SK-N-SH treated with all-trans-retinoic acid at 6 μM for 48 hours (cell line): Measurements from ENCODE around the gene OASL.

ENCODE experiments used
- ATAC-seq: fragments of 200-7000 bp; cut with Tn5 transposase; 3 replicates; pipeline ENCODE4 v1.9.1; 2020; ENCODE audit warnings: mild to moderate bottlenecking, moderate library complexity
- ARNTL ChIP-seq: fragments of 450-650 bp; formaldehyde crosslinking; IDR thresholded peaks from 2 replicates; pipeline ENCODE4 v1.5.0; 2020; ENCODE audit warnings: low read depth, mild to moderate bottlenecking, moderate library complexity, borderline replicate concordance
- BACH2 ChIP-seq: fragments of 250-450 bp; sonication (Bioruptor Pico); IDR thresholded peaks from 2 replicates; pipeline ENCODE4 v1.9.0; 2021; ENCODE audit warnings: mild to moderate bottlenecking, borderline replicate concordance
- CREB5 ChIP-seq: fragments of 250-450 bp; sonication (Bioruptor Pico); IDR thresholded peaks from 2 replicates; pipeline ENCODE4 v1.5.1; 2020; ENCODE audit warnings: low read depth, mild to moderate bottlenecking, moderate library complexity
- CSDC2 ChIP-seq: fragments of 250-450 bp; sonication (Bioruptor Pico); IDR thresholded peaks from 2 replicates; pipeline ENCODE4 v1.5.0; 2020; ENCODE audit warnings: mild to moderate bottlenecking, moderate library complexity
- CSRNP3 ChIP-seq: fragments of 250-450 bp; sonication (Bioruptor Pico); IDR thresholded peaks from 2 replicates; pipeline ENCODE4 v1.5.1; 2021; ENCODE audit warnings: mild to moderate bottlenecking, moderate library complexity
- ESRRG ChIP-seq: fragments of 250-450 bp; sonication (Bioruptor Pico); IDR thresholded peaks from 2 replicates; pipeline ENCODE4 v1.6.1; 2021; ENCODE audit warnings: mild to moderate bottlenecking
- GLIS3 ChIP-seq: fragments of 250-450 bp; sonication (Bioruptor Pico); IDR thresholded peaks from 2 replicates; pipeline ENCODE4 v1.5.0; 2020; ENCODE audit warnings: mild to moderate bottlenecking, moderate library complexity
- ISL1 ChIP-seq: fragments of 250-450 bp; sonication (Bioruptor Pico); IDR thresholded peaks from 2 replicates; pipeline ENCODE4 v2.1.2; 2022; ENCODE audit warnings: mild to moderate bottlenecking, moderate library complexity
- OSR1 ChIP-seq: fragments of 250-450 bp; sonication (Bioruptor Pico); IDR thresholded peaks from 2 replicates; pipeline ENCODE4 v1.8.0; 2022; ENCODE audit warnings: moderate library complexity, mild to moderate bottlenecking, inconsistent platforms
- PATZ1 ChIP-seq: fragments of 250-450 bp; sonication (Bioruptor Pico); IDR thresholded peaks from 2 replicates; pipeline ENCODE4 v1.8.0; 2020; ENCODE audit warnings: mild to moderate bottlenecking, moderate library complexity, borderline replicate concordance
- POU6F1 ChIP-seq: fragments of 250-450 bp; sonication (Bioruptor Pico); IDR thresholded peaks from 2 replicates; pipeline ENCODE4 v1.8.0; 2021; ENCODE audit warnings: low read depth, mild to moderate bottlenecking, moderate library complexity, borderline replicate concordance
- SNAI2 ChIP-seq: fragments of 250-450 bp; sonication (Bioruptor Pico); IDR thresholded peaks from 2 replicates; pipeline ENCODE4 v1.5.0; 2020; ENCODE audit warnings: mild to moderate bottlenecking, moderate library complexity
- TOX ChIP-seq: fragments of 250-450 bp; sonication (Bioruptor Pico); IDR thresholded peaks from 2 replicates; pipeline ENCODE4 v1.8.0; 2021; ENCODE audit warnings: mild to moderate bottlenecking, moderate library complexity, borderline replicate concordance
- TSHZ2 ChIP-seq: fragments of 250-450 bp; sonication (Bioruptor Pico); IDR thresholded peaks from 2 replicates; pipeline ENCODE4 v1.5.0; 2020; ENCODE audit warnings: mild to moderate bottlenecking, moderate library complexity
- ZFP3 ChIP-seq: fragments of 250-450 bp; sonication (Bioruptor Pico); IDR thresholded peaks from 2 replicates; pipeline ENCODE4 v1.5.0; 2020; ENCODE audit warnings: mild to moderate bottlenecking, moderate library complexity
- ZFP30 ChIP-seq: fragments of 450-650 bp; formaldehyde crosslinking; IDR thresholded peaks from 2 replicates; pipeline ENCODE4 v1.5.0; 2022; ENCODE audit warnings: mild to moderate bottlenecking, moderate library complexity
- ZNF565 ChIP-seq: fragments of 450-650 bp; formaldehyde crosslinking; conservative IDR thresholded peaks from 2 replicates; pipeline ENCODE4 v1.5.0; 2020; ENCODE audit warnings: low read depth, mild to moderate bottlenecking, moderate library complexity
- ZNF70 ChIP-seq: fragments of 450-650 bp; formaldehyde crosslinking; IDR thresholded peaks from 2 replicates; pipeline ENCODE4 v1.5.0; 2020; ENCODE audit warnings: mild to moderate bottlenecking, moderate library complexity
- ZNF8 ChIP-seq: fragments of 450-650 bp; formaldehyde crosslinking; IDR thresholded peaks from 2 replicates; pipeline ENCODE4 v1.5.0; 2020; ENCODE audit warnings: mild to moderate bottlenecking, moderate library complexity

Gene OASL

GRCh38 chr12:120989687-120990086, 49.4 kb downstream of the OASL start:
- no peak for TF ChIP-seq POU6F1 (CRISPR knock-in tag)
- no peak for TF ChIP-seq ARNTL (CRISPR knock-in tag)
- no peak for TF ChIP-seq ZNF565
- no peak for TF ChIP-seq CREB5
- no peak for TF ChIP-seq GLIS3 (CRISPR knock-in tag)
- TF ChIP-seq CSRNP3 (CRISPR knock-in tag), result no peak
- TF ChIP-seq ESRRG (CRISPR knock-in tag), result no peak
- no peak for TF ChIP-seq PATZ1 (CRISPR knock-in tag)
- TF ChIP-seq TOX, result no peak
- TF ChIP-seq ZNF8, result no peak
- TF ChIP-seq BACH2, result no peak
- no peak for TF ChIP-seq OSR1 (CRISPR knock-in tag)
- no peak for TF ChIP-seq CSDC2
- no peak for TF ChIP-seq SNAI2 (CRISPR knock-in tag)
- no peak for ATAC-seq

GRCh38 chr12:120988658-120989057, 50.4 kb downstream of the OASL start:
- no peak for ATAC-seq

GRCh38 chr12:120988234-120988633, 50.8 kb downstream of the OASL start:
- no peak for ATAC-seq
- TF ChIP-seq CREB5, result no peak
- TF ChIP-seq BACH2, result no peak
- TF ChIP-seq ZFP3 (CRISPR knock-in tag), result no peak
- no peak for TF ChIP-seq CSRNP3 (CRISPR knock-in tag)
- TF ChIP-seq GLIS3 (CRISPR knock-in tag), result no peak
- TF ChIP-seq POU6F1 (CRISPR knock-in tag), result no peak
- no peak for TF ChIP-seq ZNF70 (CRISPR knock-in tag)
- TF ChIP-seq ISL1, result no peak
- TF ChIP-seq ZNF565, result no peak

More at GRCh38 chr12:120988658-120989057, 50.4 kb downstream of the OASL start:
- TF ChIP-seq GLIS3 (CRISPR knock-in tag) (no peak), ZFP30 (CRISPR knock-in tag) (no peak), TSHZ2 (CRISPR knock-in tag) (no peak), CSDC2 (no peak)
